Mucosa of descending colon (tissue), 3 donors: Measurements from ENCODE around the gene CLK3. TPM values are rescaled to one million over a fixed set of nuclear protein-coding genes. Genes with fewer than 3 reads are reported as not detected.

Experiments
- ATAC-seq: fragments of 200-7000 bp; cut with Tn5 transposase; one replicate; pipeline ENCODE4 v1.9.1; 2020; ENCODE audit warnings: mild to moderate bottlenecking, moderate library complexity
- DNase-seq, 3 donors: peaks; one replicate each; pipeline ENCODE4 v3.0.0-alpha.2; 2020
- H3K36me3 ChIP-seq: fragments of 200-600 bp; one replicate; pipeline ENCODE4 v1.8.0; 2021; ENCODE audit warnings: low read depth, mild to moderate bottlenecking
- H3K4me1 ChIP-seq: fragments of 200-600 bp; one replicate; pipeline ENCODE4 v1.8.0; 2021; ENCODE audit warnings: low read depth, mild to moderate bottlenecking
- H3K4me3 ChIP-seq: fragments of 200-600 bp; one replicate; pipeline ENCODE4 v1.8.0; 2021; ENCODE audit warnings: mild to moderate bottlenecking
- H3K9me3 ChIP-seq: fragments of 200-600 bp; one replicate; pipeline ENCODE4 v1.8.0; 2021; ENCODE audit warnings: mild to moderate bottlenecking
- intact Hi-C, 2 donors: fragments of 100-400 bp; cut with DNase I in 1 of 2; cut with micrococcal nuclease in 1 of 2; formaldehyde crosslinking; loops; one replicate each; pipeline versions ENCODE4 v1.11.0 to v1.11.1; 2022; cut with DNase I, micrococcal nuclease
- total RNA-seq, 3 donors: library from RNA; stranded (reverse); fragmentation: NEBNext Ultra II Directional in 2 of 3; extraction: Animal tissue kit (Norgen Biotek cat#: 25700) in 2 of 3; gene quantifications; one replicate each; pipeline versions ENCODE4 v1.2.1 to v1.2.4, GENCODE V29; 2021 to 2023
- TF ChIP-seq, protein P1 (sequence below): fragments of 200-600 bp; IDR thresholded peaks from one replicate; pipeline ENCODE4 v1.8.0; 2022; ENCODE audit warnings: antibody characterized with exemption, mild to moderate bottlenecking
- donor health status: DM: no; HTN: no; CAD: no; lungs with moderate emphysema.
- donor health status: DM: no; HTN: no; CAD: no.
- donor health status: DM: no; HTN: yes; CAD: no.

Gene CLK3
- total RNA-seq, 3 donors from 2014 or later: 92.7 to 120 (median 110) TPM

DNA sequence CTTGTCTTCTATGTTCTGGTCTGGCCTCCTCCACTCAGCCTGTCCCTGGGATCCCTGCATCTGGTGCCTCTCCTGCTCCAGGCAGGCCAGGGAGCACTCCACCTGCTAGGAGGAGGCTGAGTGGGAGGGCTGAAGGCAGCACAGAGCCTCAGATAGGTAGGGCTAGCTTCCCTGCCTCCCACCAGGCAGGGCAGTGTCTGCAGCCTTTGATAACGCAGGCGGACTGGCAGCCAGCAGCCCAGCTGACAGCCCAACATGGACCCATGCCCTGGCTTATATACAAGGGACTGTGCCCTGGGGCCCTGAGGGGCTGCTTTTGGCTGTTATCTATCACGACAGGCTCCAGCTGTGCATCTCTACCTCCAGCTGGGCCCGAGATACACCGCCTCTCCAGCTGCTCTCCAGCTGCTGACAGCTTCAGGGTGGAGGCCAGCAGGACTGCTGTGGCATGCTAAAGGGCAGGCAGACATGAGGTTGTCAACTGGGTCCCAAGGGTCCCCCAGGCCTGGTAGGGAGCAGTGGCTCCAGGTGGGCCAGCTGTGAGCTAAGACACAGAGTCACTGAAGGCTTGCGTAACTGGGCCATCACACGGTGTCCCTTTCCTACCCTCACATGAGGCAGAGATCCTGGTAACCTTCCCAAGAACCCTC, 5.2 kb upstream of the CLK3 start:
- TF ChIP-seq, protein P1, sequence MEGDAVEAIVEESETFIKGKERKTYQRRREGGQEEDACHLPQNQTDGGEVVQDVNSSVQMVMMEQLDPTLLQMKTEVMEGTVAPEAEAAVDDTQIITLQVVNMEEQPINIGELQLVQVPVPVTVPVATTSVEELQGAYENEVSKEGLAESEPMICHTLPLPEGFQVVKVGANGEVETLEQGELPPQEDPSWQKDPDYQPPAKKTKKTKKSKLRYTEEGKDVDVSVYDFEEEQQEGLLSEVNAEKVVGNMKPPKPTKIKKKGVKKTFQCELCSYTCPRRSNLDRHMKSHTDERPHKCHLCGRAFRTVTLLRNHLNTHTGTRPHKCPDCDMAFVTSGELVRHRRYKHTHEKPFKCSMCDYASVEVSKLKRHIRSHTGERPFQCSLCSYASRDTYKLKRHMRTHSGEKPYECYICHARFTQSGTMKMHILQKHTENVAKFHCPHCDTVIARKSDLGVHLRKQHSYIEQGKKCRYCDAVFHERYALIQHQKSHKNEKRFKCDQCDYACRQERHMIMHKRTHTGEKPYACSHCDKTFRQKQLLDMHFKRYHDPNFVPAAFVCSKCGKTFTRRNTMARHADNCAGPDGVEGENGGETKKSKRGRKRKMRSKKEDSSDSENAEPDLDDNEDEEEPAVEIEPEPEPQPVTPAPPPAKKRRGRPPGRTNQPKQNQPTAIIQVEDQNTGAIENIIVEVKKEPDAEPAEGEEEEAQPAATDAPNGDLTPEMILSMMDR: no peak
- ATAC-seq (no peak), DNase-seq (no peak)
- Histone ChIP-seq H3K4me1 (no peaks in the 10 kb centered on the region), H3K36me3 (no peaks in the 10 kb centered on the region), H3K9me3 (no peaks in the 10 kb centered on the region), H3K4me3 (no peak overlapping the region)
- intact Hi-C loops: no loop called here

DNA sequence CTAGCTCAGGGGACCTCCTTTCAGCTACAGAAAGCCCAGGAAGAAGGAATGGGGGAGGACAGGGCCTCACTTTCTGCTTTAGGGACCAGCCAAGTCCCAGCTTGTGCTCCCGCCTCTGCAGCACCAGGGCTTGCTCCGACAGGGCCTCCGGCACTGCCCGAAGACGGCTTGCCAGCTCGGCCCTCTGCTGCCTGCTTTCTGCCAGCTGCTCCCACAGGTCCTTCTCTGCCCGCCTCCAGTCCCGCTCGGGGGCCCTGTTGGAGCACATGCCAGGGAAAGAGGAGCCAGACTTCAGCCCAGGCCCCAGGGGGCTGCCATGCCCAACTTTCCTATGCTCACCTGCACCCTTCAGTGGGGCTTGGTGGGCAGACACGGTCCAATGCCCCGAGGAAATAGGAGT, 4.3 kb upstream of the CLK3 start:
- ATAC-seq: no peak
- no peak overlapping the region for H3K4me3 ChIP-seq
- H3K9me3 ChIP-seq: no peaks in the 10 kb centered on the region
- no peaks in the 10 kb centered on the region for H3K36me3 ChIP-seq
- no peaks in the 10 kb centered on the region for H3K4me1 ChIP-seq
- DNase-seq: no peak
- TF ChIP-seq, protein P1: no peak
- intact Hi-C loops: no loop called here

DNA sequence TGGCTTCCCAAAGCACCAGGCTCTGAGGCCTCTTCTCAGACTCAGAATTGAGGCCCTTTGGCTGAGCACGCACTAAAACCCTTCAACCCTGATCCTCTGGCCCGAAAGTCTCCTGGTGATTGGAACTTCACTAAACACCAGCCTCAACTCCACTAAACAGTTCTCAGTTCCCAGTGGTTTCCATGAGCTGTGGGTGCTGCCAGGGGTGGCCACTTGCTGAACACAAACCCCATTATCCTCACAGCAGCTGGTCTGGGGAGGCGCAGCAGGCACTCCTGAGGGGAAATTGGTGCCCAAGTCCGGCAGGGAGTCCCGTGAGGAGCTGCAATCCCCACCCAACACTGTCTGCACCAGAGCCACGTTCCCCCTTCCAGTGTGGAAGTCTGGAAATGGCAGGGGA, 3.8 kb upstream of the CLK3 start:
- H3K9me3 ChIP-seq: no peaks in the 10 kb centered on the region
- ATAC-seq (no peak), DNase-seq (no peak)
- H3K4me1 ChIP-seq: peaks cover 3% of the 10 kb centered on the region
- no peaks in the 10 kb centered on the region for H3K36me3 ChIP-seq
- TF ChIP-seq, protein P1: no peak
- H3K4me3 ChIP-seq: no peak overlapping the region
- intact Hi-C loops: no loop called here

DNA sequence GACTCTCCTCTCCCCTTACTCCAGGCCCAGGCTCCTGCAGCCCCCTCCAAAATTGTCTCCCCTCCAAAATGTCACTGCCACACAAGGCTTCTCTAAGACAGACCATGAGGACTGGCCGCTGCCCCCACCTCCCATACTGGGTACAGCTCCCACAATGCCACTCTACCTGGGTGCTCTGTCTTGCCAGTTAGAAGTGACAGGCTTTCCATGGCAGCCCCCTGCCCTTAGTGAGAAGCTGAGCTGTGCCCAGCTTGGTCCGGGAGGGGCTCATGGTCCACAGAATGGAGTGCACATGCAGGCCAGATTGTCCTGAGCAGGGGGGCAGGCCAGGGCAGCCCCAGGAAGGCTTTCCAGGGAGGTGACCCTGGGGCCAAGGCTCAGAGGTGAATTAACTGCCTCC, 3.0 kb upstream of the CLK3 start:
- Histone ChIP-seq H3K4me1 (peaks cover 11% of the 10 kb centered on the region), H3K4me3 (no peak overlapping the region), H3K9me3 (no peaks in the 10 kb centered on the region), H3K36me3 (no peaks in the 10 kb centered on the region)
- DNase-seq (no peak), ATAC-seq (no peak)
- intact Hi-C loops: no loop called here
- TF ChIP-seq, protein P1: no peak

DNA sequence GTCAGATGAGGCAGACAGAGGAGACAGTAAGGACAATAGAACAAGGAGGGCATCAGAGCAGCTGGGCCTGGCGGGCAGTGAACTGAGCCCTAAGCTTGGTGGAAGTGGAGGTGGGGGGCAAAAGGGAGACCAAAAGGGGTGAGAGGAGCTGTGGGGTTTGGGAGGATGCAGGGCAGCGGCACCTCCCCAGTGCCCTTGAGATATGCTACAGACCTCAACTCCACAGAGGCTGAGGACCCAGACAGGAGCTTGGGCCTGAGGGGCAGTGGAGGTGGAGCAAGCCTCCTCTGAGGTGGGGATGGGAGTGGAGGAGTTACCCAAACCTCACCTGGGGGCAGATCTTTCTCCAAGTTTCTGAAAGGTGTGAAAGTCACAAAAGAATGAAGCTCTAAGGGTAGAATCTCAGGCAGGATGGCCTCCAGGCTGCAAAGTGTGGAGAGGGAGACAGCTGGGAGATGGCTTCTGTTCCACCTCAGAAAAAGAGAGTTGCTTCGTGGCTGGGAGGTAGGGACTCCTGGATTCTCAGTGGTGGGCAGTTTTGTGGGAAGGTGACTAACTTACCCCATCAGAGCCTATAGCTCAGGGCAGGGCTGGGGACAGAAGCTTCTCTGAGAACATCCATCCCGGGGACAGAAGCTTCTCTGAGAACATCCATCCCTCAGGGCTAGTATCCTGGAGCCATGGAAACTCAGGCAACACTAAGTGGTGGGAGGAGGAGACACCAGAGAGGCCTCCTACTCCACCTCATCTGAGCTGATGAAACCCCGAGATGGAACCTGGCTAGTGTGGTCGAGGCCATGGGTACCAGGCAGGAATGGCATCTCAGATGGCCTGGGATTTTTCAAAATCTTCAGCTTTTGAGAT, 2.3 kb upstream of the CLK3 start:
- TF ChIP-seq, protein P1: no peak
- peaks cover 15% of the 10 kb centered on the region for H3K4me1 ChIP-seq
- H3K4me3 ChIP-seq: no peak overlapping the region
- DNase-seq (peak in 1 of 3 donors; percentile 5), ATAC-seq (no peak)
- no peaks in the 10 kb centered on the region for H3K9me3 ChIP-seq
- intact Hi-C loops: no loop called here
- no peaks in the 10 kb centered on the region for H3K36me3 ChIP-seq
